ENCODE data around the gene NELFB.

NELFB gene

DNA sequence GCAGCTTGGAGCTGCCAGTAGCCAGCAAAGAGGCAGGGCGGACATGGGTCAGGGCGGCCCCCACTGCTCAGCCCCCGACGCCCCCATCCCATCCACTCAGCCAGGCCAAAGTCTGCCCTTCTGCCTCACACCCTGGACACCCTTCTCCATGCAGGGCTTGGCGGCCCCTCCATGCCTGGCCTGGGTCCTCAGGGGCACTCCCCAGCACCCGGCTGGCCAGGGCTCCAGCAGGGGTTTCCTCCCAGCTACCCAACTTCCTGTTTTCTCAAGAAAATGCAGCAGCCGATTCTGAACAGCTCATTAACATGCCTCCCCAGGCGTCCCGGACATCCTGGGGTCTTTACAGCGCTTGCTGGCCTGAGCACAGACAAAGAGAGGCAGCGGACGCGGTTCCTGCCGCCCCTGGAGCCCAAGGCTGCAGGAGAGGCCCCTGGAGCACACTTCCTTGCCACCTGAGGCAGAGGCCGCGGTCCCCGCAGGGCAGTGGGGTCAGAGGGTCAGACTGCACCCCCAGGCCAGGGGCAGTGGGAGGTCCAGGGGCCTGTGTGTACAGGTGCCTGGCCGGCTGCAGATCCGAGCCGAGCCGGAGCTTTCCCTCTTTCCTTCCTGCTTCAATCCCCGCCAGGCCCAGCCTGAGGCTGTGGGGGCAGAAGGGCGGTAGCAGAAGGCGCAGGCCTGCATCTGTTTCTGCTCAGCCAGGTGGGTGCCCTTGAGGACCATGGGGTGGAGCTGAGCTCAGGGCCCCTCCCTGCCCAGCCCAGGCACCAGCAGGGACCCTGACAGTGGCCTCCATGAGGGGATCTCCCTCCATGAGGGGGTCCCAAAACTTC lies 65.6 kb downstream of the NELFB start:
- no peak for DNase-seq (ENCODE audit: low read depth, low spot score)
- no CpG with 5 or more reads among the region's 24 CpGs for WGBS (ENCODE audit: insufficient coverage, insufficient read length)
- Histone ChIP-seq H3K9me3 (ENCODE audit: control insufficient read depth, insufficient read depth, low read length) (no peaks in the 10 kb centered on the region), H3K4me3 (ENCODE audit: low read length) (no peak overlapping the region), H3K27me3 (ENCODE audit: control insufficient read depth, insufficient read depth, low read length) (no peaks in the 10 kb centered on the region), H3K36me3 (ENCODE audit: control insufficient read depth, insufficient read depth, low read length) (no peaks in the 10 kb centered on the region), H3K4me1 (ENCODE audit: control insufficient read depth, insufficient read depth, low read length) (peaks cover 4% of the 10 kb centered on the region), H3K27ac (ENCODE audit: low read length) (no peak overlapping the region)

DNA sequence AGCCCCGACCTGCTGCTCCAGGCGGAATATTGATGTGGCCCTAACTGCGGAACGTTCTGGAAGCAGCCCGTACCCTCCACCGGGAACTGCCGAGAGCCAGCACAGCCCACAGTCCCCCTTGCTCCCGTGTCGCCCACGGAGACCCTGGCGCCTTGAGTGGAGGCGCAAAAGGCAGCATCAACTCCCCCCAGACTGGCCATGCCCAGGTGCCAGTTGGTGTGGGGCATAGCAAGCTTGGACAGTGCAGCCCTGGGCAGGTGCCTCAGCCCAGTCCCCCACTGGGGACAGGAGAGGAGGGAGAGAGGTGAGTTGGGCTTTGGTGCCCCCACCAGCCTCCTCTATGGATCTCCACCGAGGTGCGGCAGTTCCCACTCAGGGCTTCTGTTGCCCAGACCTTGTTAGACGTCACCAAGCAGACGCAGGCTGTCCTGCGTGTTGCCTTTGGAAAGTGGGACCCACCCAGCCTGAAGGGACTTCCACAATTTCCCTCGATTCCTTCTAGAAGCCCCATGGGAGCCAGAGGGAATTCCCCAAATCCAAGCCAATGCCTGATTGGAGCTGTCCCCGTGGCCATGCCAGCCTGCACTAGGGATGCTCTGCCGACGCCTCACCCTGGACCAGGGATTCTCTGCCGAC lies 66.7 kb downstream of the NELFB start:
- no peaks in the 10 kb centered on the region for H3K36me3 ChIP-seq (ENCODE audit: control insufficient read depth, insufficient read depth, low read length)
- no CpG with 5 or more reads among the region's 22 CpGs for WGBS (ENCODE audit: insufficient coverage, insufficient read length)
- no peak overlapping the region for H3K4me3 ChIP-seq (ENCODE audit: low read length)
- DNase-seq (ENCODE audit: low read depth, low spot score), result no peak
- no peak overlapping the region for H3K27ac ChIP-seq (ENCODE audit: low read length)
- peaks cover 4% of the 10 kb centered on the region for H3K4me1 ChIP-seq (ENCODE audit: control insufficient read depth, insufficient read depth, low read length)
- no peaks in the 10 kb centered on the region for H3K9me3 ChIP-seq (ENCODE audit: control insufficient read depth, insufficient read depth, low read length)
- H3K27me3 ChIP-seq (ENCODE audit: control insufficient read depth, insufficient read depth, low read length), result no peaks in the 10 kb centered on the region

Measured in iPS DF 6.9 (cell line).